ENCODE measurements around the gene SLC17A7. TPM values are rescaled to one million over a fixed set of nuclear protein-coding genes. Genes with fewer than 3 reads are reported as not detected.
A peak's percentile ranks its signal among the peaks of the same experiment; 100 is the strongest.

SLC17A7 gene
- total RNA-seq, 2 experiments from 2014 or later, result not detected

DNA sequence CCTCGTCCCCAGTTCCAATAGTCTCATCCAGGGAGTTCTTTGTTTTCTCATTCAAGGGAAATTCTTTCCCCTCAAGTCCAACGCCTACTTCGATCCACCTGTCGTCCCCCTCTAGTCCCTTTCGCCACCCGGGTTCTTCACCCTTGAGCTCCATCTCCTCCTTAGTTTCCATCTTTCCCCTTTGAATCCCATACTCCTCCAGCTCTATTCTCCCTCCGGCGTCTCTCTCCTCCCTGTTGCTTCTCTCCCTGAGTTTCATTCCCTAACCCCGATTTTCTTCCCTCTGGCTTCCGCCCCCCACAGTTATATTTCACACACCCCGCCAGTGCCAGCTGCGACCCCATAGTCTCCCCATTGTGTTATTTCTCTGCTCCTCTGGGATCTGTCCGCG is 628 bp upstream of the SLC17A7 start:
- H3K27ac ChIP-seq (ENCODE audit: low read depth in 1 of 2, low read length in 2 of 2), result no peak overlapping the region
- ATAC-seq (ENCODE audit: poor library complexity) (no peak), DNase-seq (peak in 1 of 14 experiments; percentile 20)
- peaks cover 0 to under 1% of the 10 kb centered on the region in 2 experiments for H3K9me3 ChIP-seq (ENCODE audit: control insufficient read depth in 1 of 2, insufficient read depth in 1 of 2, low read length in 2 of 2)
- TF ChIP-seq CTCF (IDR thresholded peaks at IDR 0.05), result no peak
- peaks cover 20% of the 10 kb centered on the region for H3K36me3 Mint-ChIP-seq (ENCODE audit: low read depth)
- H3K4me3 ChIP-seq (ENCODE audit: low read length), result no peak overlapping the region
- H3K27me3 ChIP-seq (ENCODE audit: control insufficient read depth in 1 of 2, insufficient read depth in 2 of 2, low read length in 2 of 2), result peaks cover 53 to 54% of the 10 kb centered on the region in 2 experiments
- H3K4me1 ChIP-seq (ENCODE audit: insufficient read depth, low read length), result peaks cover 36% of the 10 kb centered on the region
- intact Hi-C loops (cut with DNase I, micrococcal nuclease), result loop anchor here in 1 of 2 experiments (5.0 to 10.0 kb wide), 2 partner anchors 110 to 447 kb away; partner anchors contain the start of genes GYS1 and RUVBL2
- peaks cover 63% of the 10 kb centered on the region for H3K27me3 Mint-ChIP-seq
- CTCF ChIA-PET, result interaction anchor here (0.9 to 2.9 kb wide), 4 partner anchors 10 to 51 kb away, joined by 3 to 15 read pairs (median 4); no protein-coding TSS in a partner anchor
- no peaks in the 10 kb centered on the region for H3K9me3 Mint-ChIP-seq
- POLR2A ChIA-PET, result interaction anchor here (1.1 to 1.9 kb wide), 4 partner anchors 11 to 50 kb away, joined by 4 to 6 read pairs (median 4); partner anchors contain the start of gene ALDH16A1
- peaks cover 7% of the 10 kb centered on the region for H3K36me3 ChIP-seq (ENCODE audit: insufficient read depth, low read length)
- H3K4me3 Mint-ChIP-seq, result peak overlapping the region; percentile 85
- H3K4me1 Mint-ChIP-seq (ENCODE audit: low read depth), result peaks cover 36% of the 10 kb centered on the region
- H3K27ac Mint-ChIP-seq, result no peak overlapping the region

GRCh38 chr19:49440439-49441209 is 703 bp downstream of the SLC17A7 start:
- ATAC-seq (ENCODE audit: poor library complexity), result no peak
- DNase-seq, result no peak
- Mint-ChIP-seq H3K27ac (no peak overlapping the region), H3K4me3 (peak overlapping the region; percentile 83), H3K9me3 (no peaks in the 10 kb centered on the region), H3K36me3 (ENCODE audit: low read depth) (peaks cover 8% of the 10 kb centered on the region), H3K27me3 (peaks cover 76% of the 10 kb centered on the region), H3K4me1 (ENCODE audit: low read depth) (peaks cover 44% of the 10 kb centered on the region)
- no peak overlapping the region for H3K27ac ChIP-seq (ENCODE audit: low read depth in 1 of 2, low read length in 2 of 2)
- H3K4me1 ChIP-seq (ENCODE audit: insufficient read depth, low read length), result peaks cover 44% of the 10 kb centered on the region
- TF ChIP-seq CTCF (IDR thresholded peaks at IDR 0.05), result no peak
- peaks cover 64 to 65% of the 10 kb centered on the region in 2 experiments for H3K27me3 ChIP-seq (ENCODE audit: control insufficient read depth in 1 of 2, insufficient read depth in 2 of 2, low read length in 2 of 2)
- no peak overlapping the region for H3K4me3 ChIP-seq (ENCODE audit: low read length)
- ChIA-PET POLR2A (interaction anchor here (1.9 kb wide), 1 partner anchor 31 kb away, joined by 6 read pairs; no protein-coding TSS in a partner anchor), CTCF (interaction anchor here (1.2 to 1.5 kb wide), 2 partner anchors 30 to 49 kb away, joined by 4 read pairs; no protein-coding TSS in a partner anchor)
- H3K36me3 ChIP-seq (ENCODE audit: insufficient read depth, low read length), result no peaks in the 10 kb centered on the region
- peaks cover 0 to 10% of the 10 kb centered on the region in 2 experiments for H3K9me3 ChIP-seq (ENCODE audit: control insufficient read depth in 1 of 2, insufficient read depth in 1 of 2, low read length in 2 of 2)
- intact Hi-C loops (cut with DNase I, micrococcal nuclease), result loop anchor here in 1 of 2 experiments (5.0 to 10.0 kb wide), 2 partner anchors 108 to 446 kb away; partner anchors contain the start of genes GYS1 and RUVBL2

DNA sequence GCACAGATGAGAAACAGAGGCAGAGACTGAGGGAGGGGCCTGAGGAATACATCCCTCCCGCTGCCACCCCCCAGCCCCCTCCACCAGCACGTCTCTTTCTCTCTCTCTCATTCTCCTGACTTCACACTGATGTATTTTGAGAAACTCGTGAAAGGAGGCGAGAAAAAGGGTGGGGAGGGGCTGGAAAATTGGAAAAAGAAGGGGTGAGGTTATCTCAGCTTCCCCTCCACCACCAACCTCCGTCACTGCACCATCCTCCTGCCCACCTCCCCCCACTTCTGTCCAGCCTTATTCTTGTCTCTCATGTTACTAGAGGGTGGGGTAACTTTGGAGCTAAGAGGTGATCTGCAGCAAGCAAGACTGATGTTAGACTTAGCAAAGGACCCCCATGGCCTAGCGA is 1.5 kb downstream of the SLC17A7 start:
- peaks cover 71 to 72% of the 10 kb centered on the region in 2 experiments for H3K27me3 ChIP-seq (ENCODE audit: control insufficient read depth in 1 of 2, insufficient read depth in 2 of 2, low read length in 2 of 2)
- H3K27me3 Mint-ChIP-seq, result peaks cover 84% of the 10 kb centered on the region
- DNase-seq (no peak), ATAC-seq (ENCODE audit: poor library complexity) (no peak)
- H3K27ac ChIP-seq (ENCODE audit: low read depth in 1 of 2, low read length in 2 of 2), result no peak overlapping the region
- peaks cover 50% of the 10 kb centered on the region for H3K4me1 Mint-ChIP-seq (ENCODE audit: low read depth)
- H3K27ac Mint-ChIP-seq, result no peak overlapping the region
- H3K9me3 ChIP-seq (ENCODE audit: control insufficient read depth in 1 of 2, insufficient read depth in 1 of 2, low read length in 2 of 2), result peaks cover 0 to 11% of the 10 kb centered on the region in 2 experiments
- no peak for TF ChIP-seq CTCF (IDR thresholded peaks at IDR 0.05)
- no peaks in the 10 kb centered on the region for H3K36me3 ChIP-seq (ENCODE audit: insufficient read depth, low read length)
- ChIA-PET POLR2A (no interaction called here), CTCF (interaction anchor here (1.5 kb wide), 1 partner anchor 48 kb away, joined by 4 read pairs; no protein-coding TSS in a partner anchor)
- intact Hi-C loops (cut with DNase I, micrococcal nuclease), result loop anchor here in 1 of 2 experiments (5.0 to 10.0 kb wide), 2 partner anchors 108 to 445 kb away; partner anchors contain the start of genes GYS1 and RUVBL2
- H3K4me3 ChIP-seq (ENCODE audit: low read length), result no peak overlapping the region
- H3K36me3 Mint-ChIP-seq (ENCODE audit: low read depth), result peaks cover 8% of the 10 kb centered on the region
- no peaks in the 10 kb centered on the region for H3K9me3 Mint-ChIP-seq
- peaks cover 44% of the 10 kb centered on the region for H3K4me1 ChIP-seq (ENCODE audit: insufficient read depth, low read length)
- peak overlapping the region; percentile 50 for H3K4me3 Mint-ChIP-seq
